ENCODE data around the gene ZNF165. TPM values are rescaled to one million over a fixed set of nuclear protein-coding genes. Genes with fewer than 3 reads are reported as not detected.
A peak's percentile ranks its signal among the peaks of the same experiment; 100 is the strongest.

ZNF165 gene
- total and polyA plus RNA-seq, 2 donors (not counting 1 experiment from before 2014, with no cell fraction given) = 0.23 to 0.33 TPM

DNA sequence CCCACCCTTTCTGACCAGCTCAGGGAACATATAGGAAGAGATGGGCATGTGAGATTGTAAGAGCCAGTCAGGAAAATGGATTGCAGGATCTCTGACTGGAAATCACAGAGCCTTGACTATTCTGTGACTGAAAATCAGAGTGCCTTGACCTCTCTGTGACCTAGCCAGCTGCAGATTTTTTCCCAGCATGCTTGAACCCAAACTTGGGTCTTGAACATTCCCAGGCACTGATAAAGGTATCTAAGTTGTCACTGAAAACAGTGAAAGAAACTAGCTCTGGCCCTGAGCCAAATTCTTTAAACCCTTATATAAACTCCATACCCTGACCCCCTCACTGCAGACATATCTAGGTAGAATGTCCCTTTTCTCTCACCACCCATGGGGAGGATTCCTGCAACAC is 2.3 kb upstream of the ZNF165 start:
- Histone ChIP-seq H3K27me3 (ENCODE audit: control insufficient read depth, insufficient read depth, low read length) (no peaks in the 10 kb centered on the region), H3K36me3 (ENCODE audit: control insufficient read depth, insufficient read depth, low read length) (no peaks in the 10 kb centered on the region), H3K9me3 (ENCODE audit: control insufficient read depth, insufficient read depth, low read depth, low read length) (no peaks in the 10 kb centered on the region), H3K4me1 (ENCODE audit: control insufficient read depth, extremely low read depth, insufficient read depth, low read length) (no peaks in the 10 kb centered on the region), H3K79me2 (ENCODE audit: control insufficient read depth, insufficient read depth, low read length) (no peaks in the 10 kb centered on the region), H2AFZ (ENCODE audit: low read length) (no peak overlapping the region), H3K4me2 (ENCODE audit: extremely low read depth, insufficient read depth, low read length) (no peak overlapping the region), H3K4me3 (replicated peaks in 1 of 4; ENCODE audit: control extremely low read depth in 1 of 4, insufficient read depth in 1 of 4, low read depth in 3 of 4, low read length in 4 of 4) (no peak overlapping the region), H3K27ac (ENCODE audit: insufficient read depth, low read length) (no peak overlapping the region), H3K9ac (ENCODE audit: insufficient read depth, low read length) (no peak overlapping the region), H4K20me1 (ENCODE audit: control insufficient read depth, extremely low read depth, insufficient read depth, low read length) (no peaks in the 10 kb centered on the region)
- TF ChIP-seq CTCF (conservative IDR thresholded peaks at IDR 0.05 in 1 of 2, IDR thresholded peaks at IDR 0.05 in 1 of 2; ENCODE audit: low read depth in 1 of 2, low read length in 2 of 2) = no peak
- no peak for TF ChIP-seq EZH2 (IDR thresholded peaks at IDR 0.05; ENCODE audit: low read length, missing control alignments)
- DNase-seq (ENCODE audit: low read depth in 2 of 2) = no peak

GRCh38 chr6:28078836-28079235 is 1.5 kb upstream of the ZNF165 start:
- H3K4me1 ChIP-seq (ENCODE audit: control insufficient read depth, extremely low read depth, insufficient read depth, low read length) = no peaks in the 10 kb centered on the region
- H3K27me3 ChIP-seq (ENCODE audit: control insufficient read depth, insufficient read depth, low read length) = no peaks in the 10 kb centered on the region
- H2AFZ ChIP-seq (ENCODE audit: low read length) = no peak overlapping the region
- TF ChIP-seq CTCF (conservative IDR thresholded peaks at IDR 0.05 in 1 of 2, IDR thresholded peaks at IDR 0.05 in 1 of 2; ENCODE audit: low read depth in 1 of 2, low read length in 2 of 2) = no peak
- TF ChIP-seq EZH2 (IDR thresholded peaks at IDR 0.05; ENCODE audit: low read length, missing control alignments) = no peak
- H4K20me1 ChIP-seq (ENCODE audit: control insufficient read depth, extremely low read depth, insufficient read depth, low read length) = no peaks in the 10 kb centered on the region
- H3K4me2 ChIP-seq (ENCODE audit: extremely low read depth, insufficient read depth, low read length) = no peak overlapping the region
- H3K9ac ChIP-seq (ENCODE audit: insufficient read depth, low read length) = no peak overlapping the region
- H3K4me3 ChIP-seq (replicated peaks in 1 of 4; ENCODE audit: control extremely low read depth in 1 of 4, insufficient read depth in 1 of 4, low read depth in 3 of 4, low read length in 4 of 4) = no peak overlapping the region
- H3K9me3 ChIP-seq (ENCODE audit: control insufficient read depth, insufficient read depth, low read depth, low read length) = no peaks in the 10 kb centered on the region
- DNase-seq (ENCODE audit: low read depth in 2 of 2) = no peak
- no peaks in the 10 kb centered on the region for H3K36me3 ChIP-seq (ENCODE audit: control insufficient read depth, insufficient read depth, low read length)
- H3K27ac ChIP-seq (ENCODE audit: insufficient read depth, low read length) = no peak overlapping the region
- no peaks in the 10 kb centered on the region for H3K79me2 ChIP-seq (ENCODE audit: control insufficient read depth, insufficient read depth, low read length)

- Histone ChIP-seq H3K4me3 (replicated peaks in 1 of 4; ENCODE audit: control extremely low read depth in 1 of 4, insufficient read depth in 1 of 4, low read depth in 3 of 4, low read length in 4 of 4) (peak overlapping the region; percentile 65 to 79 (median 72)), H3K27ac (ENCODE audit: insufficient read depth, low read length) (peak overlapping the region; percentile 99), H3K9ac (ENCODE audit: insufficient read depth, low read length) (peak overlapping the region; percentile 88), H2AFZ (ENCODE audit: low read length) (peak overlapping the region; percentile 94), H3K79me2 (ENCODE audit: control insufficient read depth, insufficient read depth, low read length) (no peaks in the 10 kb centered on the region), H3K36me3 (ENCODE audit: control insufficient read depth, insufficient read depth, low read length) (no peaks in the 10 kb centered on the region), H4K20me1 (ENCODE audit: control insufficient read depth, extremely low read depth, insufficient read depth, low read length) (no peaks in the 10 kb centered on the region), H3K9me3 (ENCODE audit: control insufficient read depth, insufficient read depth, low read depth, low read length) (no peaks in the 10 kb centered on the region), H3K4me2 (ENCODE audit: extremely low read depth, insufficient read depth, low read length) (peak overlapping the region; percentile 90), H3K4me1 (ENCODE audit: control insufficient read depth, extremely low read depth, insufficient read depth, low read length) (no peaks in the 10 kb centered on the region), H3K27me3 (ENCODE audit: control insufficient read depth, insufficient read depth, low read length) (no peaks in the 10 kb centered on the region)
- peak; percentile 97 to 99 for DNase-seq (ENCODE audit: low read depth in 2 of 2)
- TF ChIP-seq CTCF (conservative IDR thresholded peaks at IDR 0.05 in 1 of 2, IDR thresholded peaks at IDR 0.05 in 1 of 2; ENCODE audit: low read depth in 1 of 2, low read length in 2 of 2) (no peak), EZH2 (IDR thresholded peaks at IDR 0.05; ENCODE audit: low read length, missing control alignments) (no peak)
Measured at GRCh38 chr6:28080631-28081485, 490 bp downstream of the ZNF165 start.

Measured in fibroblast of lung (primary cell).